ENCODE data around the gene SPHK1. TPM values are rescaled to one million over a fixed set of nuclear protein-coding genes. Genes with fewer than 3 reads are reported as not detected.

The SPHK1 gene
- total RNA-seq, 1 donor from 2014 or later, result 1.6 TPM

DNA sequence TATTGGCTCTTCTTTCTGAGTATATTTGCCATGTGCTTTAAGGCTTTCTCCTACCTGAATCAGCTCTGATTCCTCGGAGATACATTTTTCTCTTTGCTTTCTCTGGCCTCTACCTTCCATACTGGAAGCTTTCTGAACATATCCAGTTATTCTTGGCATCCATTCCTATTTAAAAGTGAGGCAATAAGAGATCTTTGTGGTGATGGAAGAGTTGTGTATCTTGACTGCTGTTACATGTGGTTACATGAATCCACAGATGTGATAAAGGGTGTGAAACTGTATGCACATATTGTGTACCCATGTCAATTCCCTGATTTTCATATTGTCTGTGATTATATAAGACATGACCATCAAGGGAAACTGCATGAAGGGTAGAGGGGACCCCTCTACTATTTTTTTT, 44.1 kb downstream of the SPHK1 start:
- DNase-seq (ENCODE audit: low spot score in 2 of 2), result no peak
- FAIRE-seq, result no peak

DNA sequence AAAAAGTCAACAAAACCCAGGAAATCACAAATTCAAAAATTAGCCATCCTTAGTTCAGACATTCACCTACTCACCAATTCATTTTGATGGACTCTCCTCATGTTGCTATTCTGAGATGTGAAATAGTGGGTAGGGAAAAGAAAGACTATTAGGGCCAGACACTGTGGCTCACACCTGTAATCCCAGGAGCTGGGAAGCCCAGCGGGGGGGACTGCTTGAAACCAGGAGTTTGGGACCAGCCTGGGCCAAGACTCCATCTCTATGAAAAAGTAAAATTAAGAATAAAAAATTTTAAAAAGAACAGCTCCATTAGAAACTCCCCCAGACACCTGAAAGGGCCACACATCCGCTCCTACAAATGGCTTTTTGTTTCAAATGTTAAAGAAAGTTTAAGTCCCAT, 47.1 kb downstream of the SPHK1 start:
- FAIRE-seq (no peak), DNase-seq (ENCODE audit: low spot score in 2 of 2) (no peak)

- DNase-seq (ENCODE audit: low spot score in 2 of 2), result no peak
- FAIRE-seq, result no peak
These were observed 47.6 kb downstream of the SPHK1 start for GRCh38 chr17:76432004-76432403.

DNA sequence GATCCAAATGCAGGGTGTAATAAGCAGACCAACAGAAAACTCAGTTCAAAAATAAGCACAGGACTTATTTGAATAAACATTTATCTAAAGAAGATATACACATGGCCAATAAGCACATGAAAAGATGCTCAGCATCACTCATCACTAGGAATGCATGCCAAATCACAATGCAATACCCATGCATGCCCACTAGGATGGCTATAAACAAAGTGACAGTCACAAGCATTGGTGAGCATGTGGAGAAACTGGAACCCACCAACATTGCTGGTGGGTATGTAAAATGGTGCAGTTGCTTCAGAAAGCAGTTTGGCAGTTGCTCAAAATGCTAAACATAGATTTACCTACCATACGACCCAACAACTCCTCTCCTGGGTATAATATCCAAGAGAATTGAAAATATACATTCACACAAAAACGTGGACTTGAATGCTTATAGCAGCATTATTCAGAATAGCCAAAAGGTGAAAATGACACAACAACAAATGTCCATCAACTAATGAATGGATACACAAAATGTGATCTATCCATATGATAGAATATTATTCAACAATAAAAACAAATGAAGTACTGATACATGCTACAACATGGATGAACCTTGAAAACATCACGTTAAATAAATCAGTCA, 48.4 kb downstream of the SPHK1 start:
- DNase-seq (ENCODE audit: low spot score in 2 of 2) (no peak), FAIRE-seq (no peak)

DNA sequence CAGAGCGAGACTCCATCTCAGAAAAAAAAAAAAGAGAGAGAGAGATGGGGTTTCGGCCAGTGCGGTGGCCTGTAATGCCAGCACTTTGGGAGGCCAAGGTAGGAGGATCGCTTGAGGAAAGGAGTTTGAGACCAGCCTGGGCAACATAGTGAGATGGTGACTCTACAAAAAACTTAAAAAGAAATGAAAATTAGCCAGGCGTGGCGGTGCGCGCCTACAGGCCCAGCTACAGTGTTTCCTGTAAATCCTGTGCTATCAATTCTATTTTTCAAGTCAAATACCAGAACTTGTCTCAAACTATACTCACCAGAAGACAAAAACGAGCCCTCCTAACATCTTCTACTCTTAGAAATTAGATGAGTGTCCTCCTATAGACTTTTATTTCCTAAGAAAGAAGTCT, 49.3 kb downstream of the SPHK1 start:
- FAIRE-seq, result no peak
- no peak for DNase-seq (ENCODE audit: low spot score in 2 of 2)

- no peak for FAIRE-seq
These were observed 50.5 kb downstream of the SPHK1 start for GRCh38 chr17:76434870-76435269.

DNA sequence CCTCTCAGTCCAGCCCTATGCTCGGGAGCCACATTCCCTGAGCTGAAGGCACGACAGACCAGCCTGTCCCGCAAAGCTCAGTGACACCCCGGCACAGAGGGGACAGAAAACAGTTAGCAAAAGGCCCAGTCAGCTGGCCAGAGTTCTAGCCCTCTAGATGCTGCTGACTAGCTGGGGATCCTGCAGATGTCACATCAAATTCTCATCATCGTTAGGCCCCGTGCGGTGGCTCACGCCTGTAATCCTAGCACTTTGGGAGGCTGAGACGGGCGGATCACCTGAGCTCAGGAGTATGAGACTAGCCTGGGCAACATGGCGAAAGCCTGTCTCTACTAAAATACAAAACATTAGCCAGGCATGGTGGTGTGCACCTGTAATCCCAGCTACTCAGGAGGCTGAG, 51.3 kb downstream of the SPHK1 start:
- no peak for FAIRE-seq

More at GRCh38 chr17:76434870-76435269, 50.5 kb downstream of the SPHK1 start:
- DNase-seq (ENCODE audit: low spot score in 2 of 2), result no peak

More for the DNA sequence above, 51.3 kb downstream of the SPHK1 start:
- no peak for DNase-seq (ENCODE audit: low spot score in 2 of 2)

Small RNA genes within 50 kb of the gene (small RNA-seq; reads per million reads assigned to genes)
- not detected for gene RNU6-24P

Other genes with a start within 250 kb of the SPHK1 start
- gene FOXJ1, start 243.4 kb upstream of the SPHK1 start, total RNA-seq, result 0.82 TPM
- 18.3 TPM for gene RNF157, start 144.1 kb upstream of the SPHK1 start, total RNA-seq
- 3.3 TPM for gene UBALD2, start 119.3 kb upstream of the SPHK1 start, total RNA-seq
- gene QRICH2, start 76.3 kb upstream of the SPHK1 start, total RNA-seq, result 6.9 TPM
- 52.2 TPM for gene PRPSAP1, start 30.7 kb upstream of the SPHK1 start, total RNA-seq
- 37.5 TPM for gene UBE2O, start 68.5 kb downstream of the SPHK1 start, total RNA-seq
- not detected for gene AANAT, start 83.0 kb downstream of the SPHK1 start, total RNA-seq
- 1.6 TPM for gene RHBDF2, start 116.8 kb downstream of the SPHK1 start, total RNA-seq
- 3.3 TPM for gene CYGB, start 153.1 kb downstream of the SPHK1 start, total RNA-seq
- 2.4 TPM for gene PRCD, start 155.4 kb downstream of the SPHK1 start, total RNA-seq
- gene ST6GALNAC2, start 201.3 kb downstream of the SPHK1 start, total RNA-seq, result not detected

Measured in frontal cortex (tissue), 4 donors.